AG08396 (cell line): ENCODE measurements around the gene WNT10A.
"Not testable (repeated sequence)": the region's sequence is repeated elsewhere in the genome, so short reads cannot be mapped to it uniquely, and the experiment has no call there.

Source experiments
- DNase-seq: peaks from one replicate; pipeline ENCODE4 v3.0.0; 2012; ENCODE audit warnings: low spot score, mixed read lengths

The WNT10A gene

GRCh38 chr2:218880102-218880858, at the start of gene WNT10A:
Gene WNT10A (plus strand): TSS chr2:218880852. CDS start chr2:218880996, 144 bp downstream.
- DNase-seq = no peak

- no peak for DNase-seq
Observed at GRCh38 chr2:218831378-218831990, 49.2 kb upstream of the WNT10A start, which contains the start of gene PRKAG3. Gene PRKAG3 (minus strand): TSS chr2:218831803.

GRCh38 chr2:218832081-218832480, 48.6 kb upstream of the WNT10A start:
- no peak for DNase-seq

GRCh38 chr2:218832520-218832919, 48.1 kb upstream of the WNT10A start:
- DNase-seq = peak; percentile 32

- DNase-seq = no peak
Observed at GRCh38 chr2:218833023-218833609, 47.5 kb upstream of the WNT10A start.

- DNase-seq = no peak
Observed at GRCh38 chr2:218834685-218835084, 46.0 kb upstream of the WNT10A start.

- DNase-seq = no peak
Observed at GRCh38 chr2:218837495-218837894, 43.2 kb upstream of the WNT10A start.

- peak; percentile 80 for DNase-seq
Observed at GRCh38 chr2:218839430-218839829, 41.2 kb upstream of the WNT10A start.

GRCh38 chr2:218839888-218840287, 40.8 kb upstream of the WNT10A start:
- no peak for DNase-seq

- not testable (repeated sequence) for DNase-seq
Observed at GRCh38 chr2:218844334-218844733, 36.3 kb upstream of the WNT10A start.

- not testable (repeated sequence) for DNase-seq
Observed at GRCh38 chr2:218846963-218847362, 33.7 kb upstream of the WNT10A start.

- DNase-seq = no peak
Observed at GRCh38 chr2:218849721-218850120, 30.9 kb upstream of the WNT10A start.

- DNase-seq = no peak
Observed at GRCh38 chr2:218850796-218851195, 29.9 kb upstream of the WNT10A start.

- no peak for DNase-seq
Observed at GRCh38 chr2:218851286-218851685, 29.4 kb upstream of the WNT10A start.

- DNase-seq = peak; percentile 66
Observed at GRCh38 chr2:218852911-218853667, 27.6 kb upstream of the WNT10A start.

GRCh38 chr2:218853766-218854165, 26.9 kb upstream of the WNT10A start:
- DNase-seq = no peak

GRCh38 chr2:218854860-218855259, 25.8 kb upstream of the WNT10A start:
- DNase-seq = no peak

GRCh38 chr2:218855305-218856166, 25.1 kb upstream of the WNT10A start:
- no peak for DNase-seq

GRCh38 chr2:218856167-218856895, 24.3 kb upstream of the WNT10A start:
- DNase-seq = no peak

GRCh38 chr2:218856896-218857243, 23.8 kb upstream of the WNT10A start:
- DNase-seq = no peak
